ENCODE measurements around the gene ABCC1. TPM values are rescaled to one million over a fixed set of nuclear protein-coding genes. Genes with fewer than 3 reads are reported as not detected.

The ABCC1 gene
- total and polyA plus RNA-seq, 12 donors: 12.4 to 38.8 (median 28.0) TPM

DNA sequence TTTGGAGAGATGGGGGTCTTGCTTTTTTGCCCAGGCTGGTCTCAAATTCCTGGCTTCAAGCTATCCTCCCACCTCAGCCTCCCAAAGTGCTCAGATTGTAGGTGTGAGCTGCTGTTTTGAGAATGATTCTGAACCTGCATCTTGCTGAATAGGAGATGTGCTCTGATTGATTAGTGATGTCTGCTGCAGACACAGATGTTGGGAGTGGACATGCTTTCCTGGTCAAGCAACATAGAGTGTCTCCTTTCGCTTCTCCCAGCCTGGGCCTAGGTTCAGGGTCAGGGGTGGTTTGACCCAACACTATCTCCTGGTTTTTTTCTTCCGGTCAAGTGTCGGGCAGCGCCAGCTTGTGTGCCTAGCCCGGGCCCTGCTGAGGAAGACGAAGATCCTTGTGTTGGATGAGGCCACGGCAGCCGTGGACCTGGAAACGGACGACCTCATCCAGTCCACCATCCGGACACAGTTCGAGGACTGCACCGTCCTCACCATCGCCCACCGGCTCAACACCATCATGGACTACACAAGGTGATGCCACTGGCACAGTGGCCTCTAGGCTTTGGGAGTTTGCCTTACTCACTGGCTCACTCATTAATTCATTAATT is 188.7 kb downstream of the ABCC1 start:
- TF ChIP-seq, protein P1, sequence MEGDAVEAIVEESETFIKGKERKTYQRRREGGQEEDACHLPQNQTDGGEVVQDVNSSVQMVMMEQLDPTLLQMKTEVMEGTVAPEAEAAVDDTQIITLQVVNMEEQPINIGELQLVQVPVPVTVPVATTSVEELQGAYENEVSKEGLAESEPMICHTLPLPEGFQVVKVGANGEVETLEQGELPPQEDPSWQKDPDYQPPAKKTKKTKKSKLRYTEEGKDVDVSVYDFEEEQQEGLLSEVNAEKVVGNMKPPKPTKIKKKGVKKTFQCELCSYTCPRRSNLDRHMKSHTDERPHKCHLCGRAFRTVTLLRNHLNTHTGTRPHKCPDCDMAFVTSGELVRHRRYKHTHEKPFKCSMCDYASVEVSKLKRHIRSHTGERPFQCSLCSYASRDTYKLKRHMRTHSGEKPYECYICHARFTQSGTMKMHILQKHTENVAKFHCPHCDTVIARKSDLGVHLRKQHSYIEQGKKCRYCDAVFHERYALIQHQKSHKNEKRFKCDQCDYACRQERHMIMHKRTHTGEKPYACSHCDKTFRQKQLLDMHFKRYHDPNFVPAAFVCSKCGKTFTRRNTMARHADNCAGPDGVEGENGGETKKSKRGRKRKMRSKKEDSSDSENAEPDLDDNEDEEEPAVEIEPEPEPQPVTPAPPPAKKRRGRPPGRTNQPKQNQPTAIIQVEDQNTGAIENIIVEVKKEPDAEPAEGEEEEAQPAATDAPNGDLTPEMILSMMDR (IDR thresholded peaks at IDR 0.05): no peak
- no peak for TF ChIP-seq POLR2A (IDR thresholded peaks at IDR 0.05)
- peaks cover 0 to 80% of the 10 kb centered on the region in 2 donors for H3K36me3 ChIP-seq (replicated peaks in 1 of 2)
- intact Hi-C loops (cut with DNase I): no loop called here
- no peak overlapping the region for H3K27ac ChIP-seq
- H3K9me3 ChIP-seq (replicated peaks in 1 of 3): no peaks in the 10 kb centered on the region
- 94 to 98% (median 96%) methylated on average over 11 to 15 of the region's 15 CpGs for WGBS, 4 donors
- peaks cover 0 to 5% of the 10 kb centered on the region in 2 donors for H3K4me1 ChIP-seq (replicated peaks in 1 of 2)
- no peaks in the 10 kb centered on the region for H3K27me3 ChIP-seq
- DNase-seq: no peak
- H3K4me3 ChIP-seq: no peak overlapping the region

DNA sequence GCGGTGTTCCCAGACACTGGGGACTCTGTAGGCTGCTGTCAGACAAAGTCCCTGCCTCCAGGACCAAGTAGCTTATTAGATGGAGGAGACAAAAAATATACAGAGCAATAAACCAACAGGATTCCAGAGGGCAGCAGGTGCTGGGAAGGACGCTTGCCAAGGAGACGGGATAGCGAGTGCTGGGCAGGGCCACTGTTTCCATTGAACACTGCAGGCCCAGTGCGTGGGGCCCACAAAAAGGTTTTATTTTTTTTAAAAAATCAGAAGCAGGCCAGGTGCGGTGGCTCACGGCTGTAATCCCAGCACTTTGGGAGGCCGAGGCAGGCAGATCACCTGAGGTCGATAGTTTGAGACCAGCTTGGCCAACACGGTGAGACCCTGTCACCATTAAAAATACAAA is 189.6 kb downstream of the ABCC1 start:
- no peak for TF ChIP-seq POLR2A (IDR thresholded peaks at IDR 0.05)
- TF ChIP-seq, protein P1 (IDR thresholded peaks at IDR 0.05): no peak
- H3K4me1 ChIP-seq (replicated peaks in 1 of 2): peaks cover 0 to 5% of the 10 kb centered on the region in 2 donors
- DNase-seq: no peak
- intact Hi-C loops (cut with DNase I): no loop called here
- no peaks in the 10 kb centered on the region for H3K9me3 ChIP-seq (replicated peaks in 1 of 3)
- H3K4me3 ChIP-seq: no peak overlapping the region
- no peaks in the 10 kb centered on the region for H3K27me3 ChIP-seq
- WGBS, 4 donors: 96 to 98% (median 97%) methylated on average over 10 of the region's 10 CpGs
- H3K36me3 ChIP-seq (replicated peaks in 1 of 2): peaks cover 0 to 85% of the 10 kb centered on the region in 2 donors
- H3K27ac ChIP-seq: no peak overlapping the region

DNA sequence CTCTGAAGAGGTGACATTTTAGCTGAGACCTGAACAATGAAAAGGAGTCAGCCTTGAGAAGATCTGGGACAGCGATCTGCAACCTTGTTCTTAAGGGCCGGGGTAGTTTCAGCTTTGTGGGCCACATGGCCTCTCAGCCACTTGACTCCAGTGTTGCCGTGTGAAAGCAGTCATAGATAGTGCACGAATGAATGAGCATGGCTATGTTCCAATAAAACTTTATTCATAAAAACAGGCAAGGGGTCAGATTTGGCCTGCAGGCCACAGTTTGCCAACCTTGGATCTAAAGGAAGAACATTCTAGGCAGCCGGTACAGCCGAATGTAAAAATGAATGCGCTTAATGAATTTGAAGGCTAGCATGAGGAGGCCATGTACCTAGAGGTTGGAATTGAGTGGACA is 190.4 kb downstream of the ABCC1 start:
- 83 to 94% (median 90%) methylated on average over 7 of the region's 7 CpGs for WGBS, 4 donors
- Histone ChIP-seq H3K36me3 (replicated peaks in 1 of 2) (peaks cover 0 to 81% of the 10 kb centered on the region in 2 donors), H3K9me3 (replicated peaks in 1 of 3) (no peaks in the 10 kb centered on the region), H3K27me3 (no peaks in the 10 kb centered on the region), H3K4me1 (replicated peaks in 1 of 2) (peaks cover 0 to 5% of the 10 kb centered on the region in 2 donors), H3K27ac (no peak overlapping the region), H3K4me3 (no peak overlapping the region)
- TF ChIP-seq, protein P1 (IDR thresholded peaks at IDR 0.05): no peak
- TF ChIP-seq POLR2A (IDR thresholded peaks at IDR 0.05): no peak
- no peak for DNase-seq
- intact Hi-C loops (cut with DNase I): no loop called here

DNA sequence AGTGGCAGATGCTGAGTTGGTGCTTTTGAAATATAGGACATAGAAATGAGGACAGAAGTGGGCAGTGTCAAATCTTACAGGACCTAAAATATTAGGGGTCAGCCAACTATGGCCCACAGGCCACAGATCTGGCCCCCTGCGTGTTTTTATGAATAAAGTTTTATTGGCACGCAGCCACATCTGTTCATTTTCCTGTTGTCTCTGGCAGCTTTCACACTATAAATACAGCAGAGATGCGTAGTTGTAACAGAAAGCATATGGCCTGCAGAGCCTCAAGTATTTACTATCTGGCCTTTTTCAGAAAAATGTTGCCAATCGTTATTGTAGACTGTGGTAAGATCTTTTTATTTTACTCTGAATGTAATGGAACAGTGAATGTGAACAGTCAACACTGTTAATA is 191.1 kb downstream of the ABCC1 start:
- TF ChIP-seq, protein P1 (IDR thresholded peaks at IDR 0.05): no peak
- TF ChIP-seq POLR2A (IDR thresholded peaks at IDR 0.05): no peak
- Histone ChIP-seq H3K4me1 (replicated peaks in 1 of 2) (peaks cover 0 to 5% of the 10 kb centered on the region in 2 donors), H3K27ac (no peak overlapping the region), H3K36me3 (replicated peaks in 1 of 2) (peaks cover 0 to 74% of the 10 kb centered on the region in 2 donors), H3K27me3 (no peaks in the 10 kb centered on the region), H3K9me3 (replicated peaks in 1 of 3) (no peaks in the 10 kb centered on the region), H3K4me3 (no peak overlapping the region)
- 77 to 92% (median 86%) methylated on average over 4 of the region's 4 CpGs for WGBS, 4 donors
- no peak for DNase-seq
- intact Hi-C loops (cut with DNase I): no loop called here

Data from adrenal gland (tissue), 12 donors.